Ureter (tissue), 1 donor: ENCODE measurements around the gene PHACTR4. TPM values are rescaled to one million over a fixed set of nuclear protein-coding genes. Genes with fewer than 3 reads are reported as not detected.
"Not testable (repeated sequence)": the region's sequence is repeated elsewhere in the genome, so short reads cannot be mapped to it uniquely, and the experiment has no call there.

Source experiments
- DNase-seq: peaks from one replicate; pipeline ENCODE4 v3.0.0-alpha.2; 2020; ENCODE audit warnings: low spot score
- total RNA-seq: library from RNA; stranded (reverse); gene quantifications from one replicate; pipeline ENCODE4 v1.2.4, GENCODE V29; 2023
- donor health status: DM: yes; HTN: yes; CAD: no.

Gene PHACTR4
- 44.1 TPM for total RNA-seq

DNA sequence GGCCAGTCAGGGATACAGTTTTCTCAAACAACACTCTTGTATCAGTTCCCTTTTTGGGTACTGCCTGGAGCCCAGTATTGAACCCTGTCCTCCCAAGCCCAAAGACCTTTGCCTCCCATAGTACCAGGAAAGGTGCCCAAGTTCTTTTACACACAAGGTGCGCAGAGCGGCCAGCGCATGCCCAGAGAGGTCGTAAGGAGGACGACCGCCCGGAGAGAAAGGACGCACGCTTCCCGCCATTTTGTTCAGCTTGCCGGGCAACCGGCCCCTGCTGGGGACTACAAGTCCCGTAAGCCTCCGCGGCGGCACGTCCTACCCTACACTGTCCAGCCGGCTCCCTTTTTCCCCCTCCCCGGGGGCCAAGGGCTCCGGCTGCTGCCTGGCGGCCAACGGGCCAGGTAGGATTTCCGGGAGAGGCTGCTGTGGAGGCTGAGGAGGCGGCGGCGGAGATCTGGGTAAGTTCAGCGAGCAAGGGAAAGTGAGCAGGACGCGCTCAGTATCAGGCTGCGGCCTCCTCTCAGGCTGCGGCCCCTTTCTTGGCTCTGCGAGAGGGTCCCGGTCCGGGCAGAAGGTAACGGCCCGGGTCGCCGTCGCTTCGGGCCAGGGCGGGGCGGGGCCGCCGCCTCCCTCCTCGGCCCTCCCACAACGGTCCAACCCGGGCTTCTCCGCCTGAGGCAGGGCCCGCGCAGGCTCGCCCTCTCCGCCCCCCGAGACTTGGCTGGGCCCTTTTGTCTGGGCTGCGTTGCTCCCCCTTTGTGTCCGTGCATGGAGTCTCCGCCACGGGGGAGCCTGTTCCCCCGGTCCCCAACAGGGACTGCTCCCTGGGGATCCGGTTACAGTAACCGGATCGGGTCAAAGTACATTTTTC is at the start of gene PHACTR4:
Gene PHACTR4, plus strand, starts transcription at position 370 of the 868 bp plus-strand sequence. CDS start 37,708 bp downstream, outside the sequence.
- peak; percentile 91 for DNase-seq

- DNase-seq: no peak
These were observed 47.3 kb upstream of the PHACTR4 start for GRCh38 chr1:28322194-28322593.

- DNase-seq: no peak
These were observed 45.8 kb upstream of the PHACTR4 start for GRCh38 chr1:28323720-28324119.

GRCh38 chr1:28326515-28326914 is 43.0 kb upstream of the PHACTR4 start:
- DNase-seq: no peak

- no peak for DNase-seq
These were observed 42.6 kb upstream of the PHACTR4 start for GRCh38 chr1:28326984-28327383.

DNA sequence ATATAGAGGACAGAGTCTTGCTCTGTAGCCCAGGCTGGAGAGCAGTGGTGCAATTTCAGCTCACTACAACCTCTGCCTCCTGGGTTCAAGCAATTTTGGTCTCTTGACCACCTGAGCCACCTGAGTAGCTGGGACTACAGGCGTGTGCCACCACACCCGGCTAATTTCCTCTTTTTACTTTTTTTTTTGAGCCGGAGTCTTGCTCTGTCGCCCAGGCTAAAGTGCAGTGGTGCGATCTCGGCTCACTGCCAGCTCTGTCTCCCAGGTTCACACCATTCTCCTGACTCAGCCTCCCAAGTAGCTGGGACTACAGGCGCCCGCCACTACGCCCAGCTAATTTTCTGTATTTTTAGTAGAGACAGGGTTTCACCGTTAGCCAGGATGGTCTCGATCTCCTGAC is 42.1 kb upstream of the PHACTR4 start:
- DNase-seq: not testable (repeated sequence)

DNA sequence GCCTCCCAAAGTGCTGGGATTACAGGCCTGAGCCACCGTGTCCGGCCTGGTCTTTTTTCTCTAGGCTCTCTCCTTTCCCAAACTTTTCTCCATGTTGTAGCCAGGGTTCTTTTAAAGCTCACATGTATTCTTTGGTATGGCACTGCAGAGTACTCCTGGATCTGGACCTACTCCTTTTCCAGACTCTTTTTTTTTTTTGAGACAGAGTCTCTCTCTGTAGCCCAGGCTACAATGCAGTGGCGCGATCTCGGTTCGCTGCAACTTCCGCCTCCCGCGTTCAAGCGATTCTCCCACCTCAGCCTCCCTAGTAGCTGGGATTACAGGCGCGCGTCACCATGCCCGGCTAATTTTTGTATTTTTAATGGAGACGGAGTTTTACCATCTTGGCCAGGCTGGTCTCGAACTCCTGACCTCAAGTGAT is 41.3 kb upstream of the PHACTR4 start:
- no peak for DNase-seq

DNA sequence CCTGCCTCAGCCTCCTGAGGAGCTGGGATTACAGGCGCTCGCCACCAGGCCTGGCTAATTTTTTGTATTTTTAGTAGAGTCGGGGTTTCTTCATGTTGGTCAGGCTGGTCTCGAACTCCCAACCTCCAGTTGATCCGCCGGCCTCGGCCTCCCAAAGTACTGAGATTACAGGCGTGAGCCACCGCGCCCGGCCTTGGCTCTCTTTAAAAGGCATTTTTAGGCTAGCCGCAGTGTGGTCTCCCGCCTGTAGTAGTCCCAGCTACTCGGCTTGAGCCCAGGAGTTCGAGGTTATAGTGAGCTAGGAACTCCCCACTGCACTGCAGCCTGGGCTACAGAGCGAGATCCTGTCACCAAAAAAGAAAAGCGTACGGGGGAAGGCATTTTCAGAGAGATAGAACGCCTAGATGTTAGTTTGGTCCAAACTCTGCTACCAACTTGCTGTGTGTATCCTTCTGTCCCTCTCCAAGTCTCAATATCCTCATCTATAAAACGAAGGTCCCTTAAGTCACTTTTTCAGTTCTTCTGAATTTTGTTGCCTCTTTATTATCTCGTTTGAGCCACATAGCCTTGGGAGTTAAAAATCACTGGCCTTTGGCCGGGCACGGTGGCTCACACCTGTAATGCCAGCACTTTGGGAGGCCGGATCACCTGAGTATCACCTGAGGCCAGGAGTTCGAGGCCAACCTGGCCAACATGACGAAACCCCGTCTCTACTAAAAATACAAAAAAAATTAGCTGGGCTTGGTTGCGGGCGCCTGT is 40.0 kb upstream of the PHACTR4 start:
- no peak for DNase-seq

DNA sequence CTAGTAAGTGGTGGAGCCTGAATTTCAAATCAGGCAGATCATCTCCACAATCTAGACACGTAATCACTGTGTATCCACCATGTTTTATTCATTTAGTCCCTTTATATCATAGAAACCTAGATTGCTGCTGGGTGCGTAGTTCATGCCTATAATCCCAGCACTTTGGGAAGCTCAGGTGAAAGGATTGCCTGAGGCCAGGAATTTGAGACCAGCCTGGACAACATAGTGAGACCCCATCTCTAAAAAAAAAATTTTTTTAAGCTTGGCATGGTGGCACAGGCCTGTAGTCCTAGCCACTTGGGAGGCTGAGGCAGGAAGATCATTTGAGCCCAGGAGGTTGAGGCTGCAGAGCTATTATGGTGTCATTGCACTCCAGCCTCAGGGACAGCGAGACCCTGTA is 30.6 kb upstream of the PHACTR4 start:
- DNase-seq: no peak

DNA sequence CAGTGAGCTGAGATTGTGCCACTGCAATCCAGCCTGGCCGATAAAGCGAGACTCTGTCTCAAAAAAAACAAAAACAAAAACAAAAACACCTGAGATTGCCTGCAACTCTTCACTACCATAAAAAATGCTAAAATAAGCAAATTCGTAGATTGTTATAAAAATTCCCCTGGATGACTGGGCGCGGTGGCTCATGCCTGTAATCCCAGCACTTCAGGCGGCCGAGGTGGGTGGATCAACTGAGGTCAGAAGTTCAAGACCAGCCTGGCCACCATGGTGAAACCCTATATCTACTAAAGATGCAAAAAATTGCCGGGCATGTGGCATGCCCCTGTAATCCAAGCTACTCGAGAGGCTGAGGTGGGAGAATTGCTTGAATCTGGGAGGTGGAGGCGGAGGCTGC is 30.0 kb upstream of the PHACTR4 start:
- DNase-seq: no peak

- no peak for DNase-seq
These were observed 29.1 kb upstream of the PHACTR4 start for GRCh38 chr1:28340221-28340974.

GRCh38 chr1:28341591-28341990 is 27.9 kb upstream of the PHACTR4 start:
- no peak for DNase-seq

DNA sequence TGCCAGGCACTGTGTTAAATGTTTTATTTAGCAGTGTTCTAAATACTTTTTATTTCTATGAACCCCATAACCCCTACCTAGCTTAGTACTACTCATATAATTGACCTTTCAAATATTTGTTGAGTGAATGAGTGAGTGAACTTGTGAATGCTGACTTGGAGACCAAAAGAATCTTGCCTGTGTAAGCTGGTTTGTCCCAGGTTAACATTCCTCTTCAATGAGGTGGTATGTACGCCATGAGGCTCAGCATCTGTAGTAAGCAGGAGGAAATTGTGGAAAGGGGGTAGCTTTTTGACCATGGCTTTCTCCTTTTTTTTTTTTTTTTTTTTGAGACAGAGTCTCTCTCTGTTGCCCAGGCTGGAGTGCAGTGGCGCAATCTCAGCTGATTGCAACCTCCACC is 26.1 kb upstream of the PHACTR4 start:
- no peak for DNase-seq

- DNase-seq: not testable (repeated sequence)
These were observed 16.2 kb upstream of the PHACTR4 start for GRCh38 chr1:28353248-28353810.

DNA sequence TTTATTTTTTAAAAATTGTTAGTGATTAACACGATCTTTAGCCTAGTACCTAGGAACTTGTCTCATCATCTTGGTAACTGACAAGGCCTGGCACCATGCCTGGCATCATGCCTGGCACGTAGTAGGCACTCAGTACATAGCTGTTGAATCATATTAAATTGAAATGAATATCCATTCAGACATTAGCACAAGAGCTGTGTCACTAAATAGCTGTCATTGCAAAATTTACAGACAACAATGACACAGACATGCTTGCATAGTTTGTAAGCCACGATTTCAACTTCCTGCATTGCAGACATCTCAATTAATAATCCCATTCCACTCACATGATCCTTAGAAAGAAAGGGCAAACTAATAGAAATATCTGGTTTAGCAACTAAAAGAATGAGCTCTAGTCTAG is 15.4 kb upstream of the PHACTR4 start:
- no peak for DNase-seq

GRCh38 chr1:28358716-28359115 is 10.8 kb upstream of the PHACTR4 start:
- DNase-seq: no peak

DNA sequence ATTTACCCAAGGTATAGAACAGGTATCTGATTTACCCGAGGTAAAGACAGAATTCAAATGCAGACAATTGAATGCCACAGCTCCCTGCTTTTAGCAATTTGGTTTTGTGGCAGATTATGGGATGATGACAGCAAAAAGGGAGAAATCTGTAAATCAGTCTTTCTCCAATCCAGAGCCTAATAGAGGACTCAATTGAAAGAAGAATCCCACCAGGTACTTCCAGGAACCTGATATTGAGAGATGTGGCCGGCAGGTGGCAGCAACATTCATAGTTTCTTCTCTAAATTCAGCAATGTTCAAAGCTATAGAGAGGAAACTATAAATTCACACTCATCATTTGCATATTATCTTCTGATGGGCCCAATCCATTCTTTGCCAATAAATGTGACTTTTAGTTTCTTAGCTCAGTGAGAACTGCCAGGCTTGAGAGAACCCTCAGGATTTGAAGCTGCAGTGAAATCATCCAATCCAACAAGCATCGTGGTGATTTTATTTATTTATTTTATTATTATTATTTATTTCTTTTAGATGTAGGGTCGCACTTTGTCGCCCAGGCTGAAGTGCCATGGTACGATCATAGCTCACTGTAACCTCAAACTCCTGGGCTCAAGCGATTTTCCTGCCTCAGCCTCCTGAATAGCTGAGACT is 9.8 kb upstream of the PHACTR4 start:
- DNase-seq: peak; percentile 70

- DNase-seq: no peak
These were observed 4.7 kb upstream of the PHACTR4 start for GRCh38 chr1:28364888-28365287.

DNA sequence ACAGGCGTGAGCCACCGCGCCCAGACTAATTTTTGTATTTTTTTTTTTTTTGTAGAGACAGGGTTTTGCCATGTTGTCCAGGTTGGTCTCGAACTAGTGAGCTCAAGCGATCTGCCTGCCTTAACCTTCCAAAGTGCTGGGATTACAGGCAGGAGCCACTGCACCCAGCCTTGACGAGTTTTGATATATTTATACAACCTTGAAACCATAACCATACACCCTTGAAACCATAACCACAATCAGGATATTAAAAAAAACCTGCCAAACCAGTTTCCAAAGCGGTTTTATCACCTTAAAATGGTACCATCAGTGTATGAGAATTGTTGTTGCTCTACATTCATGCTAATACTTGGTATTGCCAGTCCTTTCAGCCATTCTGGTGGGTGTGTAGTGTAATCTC is 3.7 kb upstream of the PHACTR4 start:
- DNase-seq: no peak

DNA sequence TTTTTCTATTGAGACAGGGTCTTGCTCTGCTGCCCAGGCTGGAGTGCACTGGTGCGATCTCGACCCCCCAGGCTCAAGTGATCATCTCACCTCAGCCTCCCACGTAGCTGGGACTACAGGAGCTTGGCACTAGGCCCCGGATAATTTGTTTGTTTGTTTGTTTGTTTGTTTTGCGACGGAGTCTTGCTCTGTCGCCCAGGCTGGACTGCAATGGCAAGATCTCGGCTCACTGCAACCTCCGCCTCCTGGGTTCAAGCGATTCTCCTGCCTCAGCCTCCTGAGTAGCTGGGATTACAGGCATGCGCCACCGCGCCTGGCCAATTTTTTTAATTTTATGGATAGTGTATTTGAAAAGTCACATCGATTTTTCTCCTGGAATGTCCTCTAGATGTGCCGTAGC is 932 bp upstream of the PHACTR4 start:
- DNase-seq: not testable (repeated sequence)

- DNase-seq: no peak
These were observed 884 bp downstream of the PHACTR4 start for GRCh38 chr1:28370239-28371009.
